ENCODE measurements around the gene MBNL1.
"Not testable (repeated sequence)": the region's sequence is repeated elsewhere in the genome, so short reads cannot be mapped to it uniquely, and the experiment has no call there.

The MBNL1 gene

DNA sequence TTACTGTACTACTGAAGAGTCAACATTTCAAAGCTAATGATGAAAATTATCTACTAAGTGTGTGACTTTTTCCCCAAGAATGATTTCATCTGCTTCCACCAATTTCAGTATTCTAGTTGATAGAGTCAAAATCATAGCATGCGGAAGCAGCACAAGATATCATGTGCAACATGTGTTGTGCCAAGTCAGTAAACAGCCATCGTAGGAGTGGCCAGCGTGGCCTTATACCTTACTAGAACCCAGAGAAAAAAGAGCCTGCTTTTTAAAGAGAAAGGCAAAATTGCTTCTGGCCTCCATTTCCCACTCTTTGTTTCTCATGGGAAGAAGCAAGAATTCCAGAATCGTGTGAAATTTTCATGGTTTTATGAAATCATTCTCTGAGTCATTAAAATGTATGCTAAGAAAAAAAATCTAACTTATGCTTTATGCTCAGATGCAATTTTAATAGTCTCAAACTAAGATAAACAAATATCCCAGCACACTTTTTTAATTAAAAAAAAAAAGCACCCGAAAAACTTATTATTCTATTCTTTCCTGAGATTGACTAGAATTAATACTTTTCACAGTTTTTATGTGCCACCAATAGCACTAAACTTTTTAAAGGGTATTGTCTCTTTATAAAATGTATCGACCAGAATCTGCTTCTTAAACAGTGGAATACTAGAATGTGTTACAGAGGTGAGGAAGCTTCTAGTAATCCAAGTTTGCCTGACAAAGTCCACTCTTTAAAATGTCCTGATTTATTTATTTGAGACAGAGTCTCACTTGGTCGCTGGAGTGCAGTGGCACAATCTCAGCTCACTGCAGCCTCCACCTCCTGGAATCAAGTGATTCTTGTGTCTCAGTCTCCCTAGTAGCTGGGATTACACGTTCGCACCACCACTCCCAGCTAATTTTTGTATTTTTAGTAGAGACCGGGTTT is 87.3 kb downstream of the MBNL1 start:
- no peak for DNase-seq

DNA sequence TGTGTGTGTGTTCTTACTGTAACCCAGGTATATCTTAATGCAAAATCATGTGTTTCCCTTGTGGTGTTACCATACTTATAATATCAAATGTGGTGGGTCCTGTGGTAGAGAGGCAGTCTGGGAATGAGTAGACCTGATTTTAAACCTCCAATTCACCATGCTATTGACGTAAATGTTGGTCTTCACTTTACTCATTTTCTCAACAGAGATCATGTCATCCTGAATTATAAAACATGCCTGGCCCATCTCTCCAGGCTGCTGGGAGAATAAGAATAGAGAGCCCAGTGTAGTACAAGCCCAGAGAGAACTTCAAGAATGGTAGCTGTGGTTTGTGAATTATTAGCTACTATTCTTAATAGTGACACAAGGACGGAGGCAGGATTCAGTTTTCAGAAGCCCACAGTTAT is 88.1 kb downstream of the MBNL1 start:
- no peak for DNase-seq

GRCh38 chr3:152357587-152357986 is 88.9 kb downstream of the MBNL1 start:
- no peak for DNase-seq

- DNase-seq: no peak
These were observed 90.9 kb downstream of the MBNL1 start for GRCh38 chr3:152359385-152360248.

GRCh38 chr3:152360302-152360701 is 91.6 kb downstream of the MBNL1 start:
- no peak for DNase-seq

DNA sequence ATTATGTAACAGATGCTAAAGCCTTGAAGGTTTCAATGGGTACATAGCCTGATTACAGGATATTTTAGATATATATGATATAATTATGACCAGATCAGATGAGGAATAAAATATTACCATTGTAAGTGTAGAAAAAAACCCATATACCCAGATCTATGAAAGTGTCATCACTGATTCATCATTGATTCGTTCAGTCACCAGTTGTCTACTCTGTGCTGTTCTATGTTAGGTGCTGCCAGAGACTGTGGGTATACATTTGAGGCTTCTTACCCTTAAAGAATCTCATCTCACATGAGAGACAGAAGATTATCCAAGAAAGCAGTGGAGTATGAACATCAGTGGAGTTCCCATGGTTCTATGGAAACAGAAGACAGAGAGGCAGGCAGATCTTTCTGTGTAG is 92.2 kb downstream of the MBNL1 start:
- no peak for DNase-seq

DNA sequence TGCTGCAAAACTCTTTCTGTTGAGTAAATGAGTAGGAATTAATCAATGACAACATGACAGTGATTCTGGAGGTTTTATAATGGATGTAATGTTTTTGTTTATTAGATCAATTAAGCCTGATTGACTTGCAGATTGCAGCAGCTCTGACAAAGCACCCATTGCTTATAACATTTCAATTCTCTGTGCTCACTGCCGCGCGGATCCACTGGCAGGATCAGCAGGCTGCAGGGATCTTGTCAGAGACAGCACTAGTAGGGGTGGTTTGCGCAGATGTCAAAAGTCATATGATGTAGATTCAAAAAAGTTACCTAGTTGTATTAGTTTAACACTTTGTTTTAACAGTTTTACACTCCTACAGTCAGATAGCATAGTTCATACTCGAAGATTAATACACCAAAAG is 93.4 kb downstream of the MBNL1 start:
- no peak for DNase-seq

DNA sequence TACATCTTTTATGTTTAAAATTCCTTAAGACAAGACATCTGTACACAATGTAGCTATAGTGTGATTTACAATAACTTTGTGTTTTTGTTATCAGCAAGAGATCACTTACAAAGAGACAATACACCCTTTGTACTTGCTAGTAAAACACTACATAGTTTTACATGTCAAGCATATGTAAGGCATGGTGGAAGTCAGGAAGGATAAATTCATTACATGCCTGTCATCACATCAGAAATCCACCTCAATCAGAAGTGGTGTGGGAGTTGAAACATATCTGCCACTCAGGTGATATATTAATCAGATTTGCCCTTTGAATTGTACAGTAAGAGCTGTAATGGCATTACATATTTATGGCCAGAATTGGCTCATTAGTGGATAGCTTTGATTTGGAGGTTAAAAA is 95.5 kb downstream of the MBNL1 start:
- no peak for DNase-seq

- DNase-seq: no peak
These were observed 96.4 kb downstream of the MBNL1 start for GRCh38 chr3:152365126-152365525.

- no peak for DNase-seq
These were observed 97.3 kb downstream of the MBNL1 start for GRCh38 chr3:152365766-152366593.

- DNase-seq: not testable (repeated sequence)
These were observed 98.5 kb downstream of the MBNL1 start for GRCh38 chr3:152367192-152367591.

DNA sequence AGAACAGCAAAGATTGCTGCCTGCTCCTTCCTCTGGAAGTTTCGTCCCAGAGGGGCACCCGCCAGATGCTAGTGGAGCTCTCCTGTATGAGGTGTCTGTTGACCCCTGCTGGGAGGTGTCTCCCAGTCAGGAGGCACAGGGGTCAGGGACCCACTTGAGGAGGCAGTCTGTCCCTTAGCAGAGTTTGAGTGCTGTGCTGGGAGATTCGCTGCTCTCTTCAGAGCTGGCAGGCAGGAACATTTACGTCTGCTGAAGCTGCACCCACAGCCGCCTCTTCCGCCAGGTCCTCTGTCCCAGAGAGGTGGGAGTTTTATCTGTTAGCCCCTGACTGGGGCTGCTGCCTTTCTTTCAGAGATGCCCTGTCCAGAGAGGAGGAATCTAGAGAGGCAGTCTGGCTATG is 103.9 kb downstream of the MBNL1 start:
- DNase-seq: not testable (repeated sequence)

- DNase-seq: no peak
These were observed 104.7 kb downstream of the MBNL1 start for GRCh38 chr3:152373379-152373778.

GRCh38 chr3:152374262-152374990 is 105.7 kb downstream of the MBNL1 start:
- DNase-seq: no peak

- no peak for DNase-seq
These were observed 106.8 kb downstream of the MBNL1 start for GRCh38 chr3:152375546-152375945.

- DNase-seq: no peak
These were observed 107.8 kb downstream of the MBNL1 start for GRCh38 chr3:152376351-152377183.

DNA sequence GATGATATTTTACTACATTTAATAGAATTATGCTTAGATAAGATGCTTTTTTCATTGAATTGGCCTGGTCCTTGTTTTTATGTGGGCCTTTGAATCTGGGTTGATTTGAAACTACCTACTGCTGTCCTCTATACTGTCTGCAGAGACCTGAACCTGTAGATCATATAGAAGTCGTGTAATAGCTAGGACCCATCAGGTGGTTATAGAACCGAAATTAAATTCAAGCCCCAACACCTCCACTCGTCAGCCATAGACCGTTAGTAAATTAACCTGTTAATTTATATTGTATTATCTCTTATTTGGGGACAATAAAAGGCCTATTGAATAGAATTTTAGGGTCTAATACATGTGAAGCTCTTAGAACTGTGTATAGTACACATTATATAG is 108.4 kb downstream of the MBNL1 start:
- DNase-seq: no peak

- no peak for DNase-seq
These were observed 110.8 kb downstream of the MBNL1 start for GRCh38 chr3:152379415-152380042.

GRCh38 chr3:152380043-152380442 is 111.3 kb downstream of the MBNL1 start:
- no peak for DNase-seq

- DNase-seq: no peak
These were observed 113.2 kb downstream of the MBNL1 start for GRCh38 chr3:152381881-152382295.
